Cardiac muscle cell (in vitro differentiated cells and primary cell): ENCODE measurements around the gene TACO1. TPM values are rescaled to one million over a fixed set of nuclear protein-coding genes. Genes with fewer than 3 reads are reported as not detected.

Experiments
- DNase-seq, 2 donors: peaks; one replicate each; pipeline versions ENCODE4 v3.0.0 to v3.0.0-alpha.2; 2010 to 2017; ENCODE audit warnings: low read depth in 1 of 2, low spot score in 1 of 2
- H3K27ac ChIP-seq: fragments of 200-600 bp; sonication (generic); 2 replicates; pipeline ENCODE4 v1.5.1; 2016
- H3K27me3 ChIP-seq: fragments of 200-600 bp; sonication (generic); 2 replicates; pipeline ENCODE4 v1.6.0; 2016; ENCODE audit warnings: control low read depth
- H3K36me3 ChIP-seq: fragments of 200-600 bp; sonication (generic); 2 replicates; pipeline ENCODE4 v1.5.1; 2016; ENCODE audit warnings: control low read depth
- H3K4me1 ChIP-seq: fragments of 200-600 bp; sonication (generic); 2 replicates; pipeline ENCODE4 v1.8.1; 2017; ENCODE audit warnings: low read depth, mild to moderate bottlenecking, mixed run types
- H3K4me3 ChIP-seq: fragments of 200-600 bp; sonication (generic); 2 replicates; pipeline ENCODE4 v1.5.1; 2016; ENCODE audit warnings: mild to moderate bottlenecking
- H3K9me3 ChIP-seq: fragments of 200-600 bp; sonication (generic); 2 replicates; pipeline ENCODE4 v1.5.1; 2017; ENCODE audit warnings: low read depth, mild to moderate bottlenecking, control low read depth
- CTCF ChIP-seq: IDR thresholded peaks from 2 replicates; pipeline ENCODE4 v1.5.1; 2012; ENCODE audit warnings: low read depth, mild to moderate bottlenecking, low read length
- polyA plus RNA-seq: library from polyadenylated mRNA; unstranded; fragments of >200 nt; fragmentation: Nextera tagmentation; extraction: Ambion mirVana; gene quantifications from 2 replicates; pipeline ENCODE4 v1.2.1, GENCODE V29; 2016
- total RNA-seq: library from RNA; depleted of rRNA; stranded (reverse); fragments of >200 nt; gene quantifications from 2 replicates; pipeline ENCODE4 v1.2.3, GENCODE V29; 2016

TACO1 gene
- total and polyA plus RNA-seq, 2 experiments from 2014 or later = 25.6 to 54.9 TPM

GRCh38 chr17:63640038-63640437 is 39.3 kb downstream of the TACO1 start:
- no peaks in the 10 kb centered on the region for H3K9me3 ChIP-seq
- H3K27me3 ChIP-seq = no peaks in the 10 kb centered on the region
- H3K36me3 ChIP-seq = no peaks in the 10 kb centered on the region
- TF ChIP-seq CTCF = no peak
- H3K4me1 ChIP-seq = peaks cover 3% of the 10 kb centered on the region
- no peak for DNase-seq
- H3K4me3 ChIP-seq = no peak overlapping the region
- H3K27ac ChIP-seq = no peak overlapping the region

- TF ChIP-seq CTCF = no peak
- no peak for DNase-seq
- peaks cover 3% of the 10 kb centered on the region for H3K4me1 ChIP-seq
- H3K27ac ChIP-seq = no peak overlapping the region
- no peaks in the 10 kb centered on the region for H3K36me3 ChIP-seq
- no peaks in the 10 kb centered on the region for H3K27me3 ChIP-seq
- no peaks in the 10 kb centered on the region for H3K9me3 ChIP-seq
- H3K4me3 ChIP-seq = no peak overlapping the region
Observed at GRCh38 chr17:63641692-63642448, 41.2 kb downstream of the TACO1 start.

- H3K4me1 ChIP-seq = no peaks in the 10 kb centered on the region
- no peak for TF ChIP-seq CTCF
- H3K27ac ChIP-seq = no peak overlapping the region
- H3K4me3 ChIP-seq = no peak overlapping the region
- no peak for DNase-seq
- no peaks in the 10 kb centered on the region for H3K9me3 ChIP-seq
- no peaks in the 10 kb centered on the region for H3K36me3 ChIP-seq
- no peaks in the 10 kb centered on the region for H3K27me3 ChIP-seq
Observed at GRCh38 chr17:63644846-63645245, 44.2 kb downstream of the TACO1 start.

GRCh38 chr17:63645775-63646487 is 45.2 kb downstream of the TACO1 start:
- Histone ChIP-seq H3K36me3 (no peaks in the 10 kb centered on the region), H3K4me3 (no peak overlapping the region), H3K4me1 (no peaks in the 10 kb centered on the region), H3K27ac (no peak overlapping the region), H3K27me3 (no peaks in the 10 kb centered on the region), H3K9me3 (no peaks in the 10 kb centered on the region)
- DNase-seq = no peak
- no peak for TF ChIP-seq CTCF

- H3K9me3 ChIP-seq = no peaks in the 10 kb centered on the region
- no peaks in the 10 kb centered on the region for H3K4me1 ChIP-seq
- H3K27me3 ChIP-seq = no peaks in the 10 kb centered on the region
- no peak overlapping the region for H3K27ac ChIP-seq
- no peaks in the 10 kb centered on the region for H3K36me3 ChIP-seq
- no peak for DNase-seq
- no peak for TF ChIP-seq CTCF
- no peak overlapping the region for H3K4me3 ChIP-seq
Observed at GRCh38 chr17:63646488-63646806, 45.8 kb downstream of the TACO1 start.
